DND-41 (cell line): Measurements from ENCODE around the gene WNT9A.

Experiments
- ATAC-seq: fragments of 200-7000 bp; cut with Tn5 transposase; 3 replicates; pipeline ENCODE4 v1.9.1; 2021; ENCODE audit warnings: low read depth; ENCODE audit not compliant: insufficient read depth
- DNase-seq: peaks from one replicate; pipeline ENCODE4 v3.0.0-alpha.2; 2020
- H2AFZ ChIP-seq: 2 replicates; pipeline ENCODE4 v1.6.0; 2012; ENCODE audit warnings: low read depth, low read length
- H3K27ac ChIP-seq: 2 replicates; pipeline ENCODE4 v1.5.1; 2012; ENCODE audit warnings: low read length, inconsistent platforms
- H3K27me3 ChIP-seq: fragments of 200-600 bp; sonication (generic); 2 replicates; pipeline ENCODE4 v1.6.0; 2012; ENCODE audit warnings: low read length, mild to moderate bottlenecking, inconsistent platforms; ENCODE audit not compliant: insufficient read depth, poor library complexity
- H3K36me3 ChIP-seq: 2 replicates; pipeline ENCODE4 v1.5.1; 2012; ENCODE audit warnings: low read length, inconsistent platforms; ENCODE audit not compliant: insufficient read depth
- H3K4me1 ChIP-seq: 2 replicates; pipeline ENCODE4 v1.5.1; 2012; ENCODE audit warnings: mild to moderate bottlenecking, low read length; ENCODE audit not compliant: insufficient read depth
- H3K4me2 ChIP-seq: 2 replicates; pipeline ENCODE4 v1.6.0; 2012; ENCODE audit warnings: mild to moderate bottlenecking, moderate library complexity, low read length, inconsistent platforms; ENCODE audit not compliant: insufficient read depth
- H3K4me3 ChIP-seq, 2 experiments: fragments of 200-600 bp in 1 of 2; shearing (Covaris generic) in 1 of 2; 2 replicates each; pipeline ENCODE4 v1.5.1; 2012 to 2016; ENCODE audit warnings: inconsistent platforms in 2 of 2, low read length in 2 of 2, mild to moderate bottlenecking in 2 of 2, low read depth in 1 of 2, moderate library complexity in 1 of 2
- H3K79me2 ChIP-seq: 2 replicates; pipeline ENCODE4 v1.6.0; 2012; ENCODE audit warnings: low read length, inconsistent platforms; ENCODE audit not compliant: insufficient read depth
- H3K9ac ChIP-seq: 2 replicates; pipeline ENCODE4 v1.6.0; 2012; ENCODE audit warnings: low read depth, mild to moderate bottlenecking, inconsistent platforms, low read length, moderate library complexity
- H3K9me3 ChIP-seq: 2 replicates; pipeline ENCODE4 v1.5.1; 2012; ENCODE audit warnings: low read length, moderate library complexity, mild to moderate bottlenecking, inconsistent platforms; ENCODE audit not compliant: insufficient read depth, severe bottlenecking
- H4K20me1 ChIP-seq: 2 replicates; pipeline ENCODE4 v1.6.0; 2012; ENCODE audit warnings: low read length; ENCODE audit not compliant: insufficient read depth
- CTCF ChIP-seq: IDR thresholded peaks from 2 replicates; pipeline ENCODE4 v1.5.1; 2012; ENCODE audit warnings: borderline replicate concordance, low read length, moderate library complexity, mild to moderate bottlenecking; ENCODE audit not compliant: poor library complexity, severe bottlenecking; ENCODE audit errors: extremely low read depth
- EZH2 ChIP-seq: IDR thresholded peaks from 3 replicates; pipeline ENCODE4 v1.6.1; 2012; ENCODE audit warnings: borderline replicate concordance, low read depth, mild to moderate bottlenecking, moderate library complexity, low read length, inconsistent platforms; ENCODE audit not compliant: severe bottlenecking

The WNT9A gene

DNA sequence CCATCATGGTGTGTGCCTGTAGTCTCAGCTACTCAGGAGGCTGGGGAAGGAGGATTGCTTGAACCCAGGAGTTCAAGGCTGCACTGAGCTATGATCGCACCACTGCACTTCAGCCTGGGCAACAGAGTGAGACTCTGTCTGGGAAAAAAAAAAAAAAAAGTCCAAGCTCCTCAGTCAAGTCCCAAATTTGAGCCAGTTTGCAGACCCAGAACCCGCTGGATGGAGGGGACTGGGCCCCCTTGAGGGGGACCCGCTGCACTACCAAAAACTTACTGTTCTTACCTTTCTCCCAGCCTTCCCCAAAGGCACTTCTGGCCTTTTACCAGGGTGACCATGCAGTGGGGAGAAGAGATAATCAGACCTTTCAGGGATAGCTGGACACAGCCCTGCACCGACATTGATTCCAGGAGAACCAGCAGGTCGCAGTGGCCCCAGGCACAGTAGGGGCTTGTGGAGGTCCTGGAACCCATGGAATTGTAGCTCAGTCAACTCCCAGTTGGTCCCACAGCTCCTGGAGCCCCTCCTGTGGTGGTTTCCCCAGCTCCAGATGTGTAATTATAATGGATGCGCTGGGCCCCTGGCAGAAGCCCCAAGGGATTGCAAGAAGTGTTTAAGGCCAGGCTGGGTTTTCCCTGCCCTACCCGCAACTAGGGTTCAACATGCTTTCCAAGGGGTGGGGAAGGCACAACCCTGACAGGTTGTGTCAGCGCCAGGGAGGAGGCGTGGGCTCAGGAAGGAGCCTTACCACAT lies 4.1 kb upstream of the WNT9A start:
- no peak overlapping the region for H2AFZ ChIP-seq
- peaks cover 6% of the 10 kb centered on the region for H3K27me3 ChIP-seq
- no peaks in the 10 kb centered on the region for H3K79me2 ChIP-seq
- no peaks in the 10 kb centered on the region for H4K20me1 ChIP-seq
- no peaks in the 10 kb centered on the region for H3K36me3 ChIP-seq
- no peaks in the 10 kb centered on the region for H3K9me3 ChIP-seq
- ATAC-seq (no peak), DNase-seq (no peak)
- TF ChIP-seq CTCF (no peak), EZH2 (no peak)
- H3K4me2 ChIP-seq = no peak overlapping the region
- no peak overlapping the region for H3K4me3 ChIP-seq
- H3K27ac ChIP-seq = no peak overlapping the region
- no peaks in the 10 kb centered on the region for H3K4me1 ChIP-seq
- H3K9ac ChIP-seq = no peak overlapping the region

DNA sequence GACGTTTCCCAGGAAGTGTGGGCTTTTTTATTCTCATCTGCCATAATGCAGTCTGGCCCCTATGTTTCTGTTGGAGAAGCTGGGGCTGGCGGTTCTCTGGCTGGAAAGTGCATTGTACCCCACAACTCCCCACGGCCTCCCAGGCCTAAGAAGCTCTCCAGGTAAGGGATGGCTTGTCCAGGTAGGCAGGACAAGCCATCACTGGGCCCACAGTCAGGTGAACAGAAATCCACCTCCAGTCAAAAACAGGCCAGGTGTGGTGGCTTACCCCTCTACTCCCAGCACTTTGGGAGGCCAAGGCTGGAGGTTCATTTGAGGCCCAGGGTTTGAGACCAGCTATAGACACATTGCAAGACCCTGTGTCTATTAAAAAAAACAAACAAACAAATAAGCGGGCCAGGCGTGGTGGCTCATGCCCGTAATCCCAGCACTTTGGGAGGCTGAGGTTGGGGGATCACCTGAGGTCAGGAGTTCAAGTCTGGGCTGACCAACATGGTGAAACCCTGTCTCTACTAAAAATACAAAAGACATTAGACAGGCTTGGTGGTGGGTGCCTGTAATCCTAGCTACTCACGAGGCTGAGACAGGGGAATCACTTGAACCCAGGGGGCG lies 3.1 kb upstream of the WNT9A start:
- Histone ChIP-seq H4K20me1 (0 out of 2 replicates have a peak, but pooled peaks cover 3% of the 10 kb centered on the region), H3K36me3 (no peaks in the 10 kb centered on the region), H3K9me3 (no peaks in the 10 kb centered on the region), H3K79me2 (no peaks in the 10 kb centered on the region), H3K4me1 (no peaks in the 10 kb centered on the region), H3K4me2 (no peak overlapping the region), H3K27ac (no peak overlapping the region), H3K9ac (no peak overlapping the region), H3K4me3 (no peak overlapping the region), H2AFZ (no peak overlapping the region), H3K27me3 (peaks cover 7% of the 10 kb centered on the region)
- no peak for TF ChIP-seq EZH2
- no peak for TF ChIP-seq CTCF
- no peak for ATAC-seq
- no peak for DNase-seq

GRCh38 chr1:227949954-227950734 lies 2.4 kb upstream of the WNT9A start:
- H3K27ac ChIP-seq = no peak overlapping the region
- 0 out of 2 replicates have a peak, but pooled peaks cover 3% of the 10 kb centered on the region for H4K20me1 ChIP-seq
- no peak overlapping the region for H2AFZ ChIP-seq
- DNase-seq = no peak
- H3K4me3 ChIP-seq = no peak overlapping the region
- no peaks in the 10 kb centered on the region for H3K9me3 ChIP-seq
- TF ChIP-seq EZH2 (no peak), CTCF (no peak)
- H3K27me3 ChIP-seq = peaks cover 7% of the 10 kb centered on the region
- H3K79me2 ChIP-seq = no peaks in the 10 kb centered on the region
- no peaks in the 10 kb centered on the region for H3K36me3 ChIP-seq
- H3K4me2 ChIP-seq = no peak overlapping the region
- ATAC-seq = no peak
- H3K9ac ChIP-seq = no peak overlapping the region
- no peaks in the 10 kb centered on the region for H3K4me1 ChIP-seq
